ENCODE data around the gene ARHGAP11A. TPM values are rescaled to one million over a fixed set of nuclear protein-coding genes. Genes with fewer than 3 reads are reported as not detected.

The ARHGAP11A gene
- total and polyA plus RNA-seq, 2 of the 8 experiments (the other 6 are each of a cell fraction or from before 2014, with no cell fraction given), result 8.1 to 112 TPM

- Histone ChIP-seq H3K9ac (replicated peaks in 1 of 4; ENCODE audit: extremely low read depth in 1 of 4, low read depth in 3 of 4, low read length in 3 of 4) (no peak overlapping the region), H2BK5ac (ENCODE audit: low read depth, low read length) (no peak overlapping the region), H2BK12ac (ENCODE audit: low read depth, low read length) (no peak overlapping the region), H3K14ac (ENCODE audit: insufficient read length) (no peak overlapping the region), H3K56ac (replicated peaks; ENCODE audit: insufficient read length, low read depth, low read length) (no peak overlapping the region), H4K20me1 (replicated peaks in 1 of 2; ENCODE audit: control insufficient read depth in 1 of 2, insufficient read depth in 2 of 2, low read length in 2 of 2) (no peaks in the 10 kb centered on the region), H2BK15ac (ENCODE audit: low read length) (no peak overlapping the region), H3K4me1 (replicated peaks in 1 of 4; ENCODE audit: control insufficient read depth in 3 of 4, insufficient read depth in 4 of 4, low read length in 3 of 4) (peaks cover 0 to 10% (median under 1%) of the 10 kb centered on the region in 4 experiments; a peak in 2 of 7 replicates), H3K23ac (ENCODE audit: insufficient read length) (no peak overlapping the region), H2BK20ac (ENCODE audit: low read length) (no peak overlapping the region), H4K5ac (ENCODE audit: insufficient read length, low read depth, low read length) (no peak overlapping the region), H3K27ac (ENCODE audit: low read depth, low read length) (no peak overlapping the region), H2AFZ (ENCODE audit: low read length) (no peak overlapping the region), H3K27me3 (replicated peaks in 1 of 4; ENCODE audit: control insufficient read depth in 3 of 4, extremely low read depth in 1 of 4, insufficient read depth in 3 of 4, low read length in 3 of 4) (no peaks in the 10 kb centered on the region), H3K4me3 (ENCODE audit: extremely low read depth in 1 of 4, insufficient read depth in 2 of 4, low read depth in 3 of 4, low read length in 4 of 4) (no peak overlapping the region), H3K79me1 (ENCODE audit: low read depth, low read length) (no peaks in the 10 kb centered on the region), H2BK120ac (replicated peaks; ENCODE audit: low read depth, low read length) (no peak overlapping the region), H3K79me2 (ENCODE audit: control insufficient read depth in 1 of 2, insufficient read depth in 2 of 2, low read length in 2 of 2) (no peaks in the 10 kb centered on the region), H3K9me3 (ENCODE audit: insufficient read depth in 2 of 2, low read depth in 1 of 2, low read length in 1 of 2) (no peaks in the 10 kb centered on the region), H3K4ac (replicated peaks; ENCODE audit: insufficient read length, low read depth, low read length) (no peak overlapping the region), H3K18ac (ENCODE audit: extremely low read depth, low read length) (no peak overlapping the region), H2AK5ac (ENCODE audit: low read depth, low read length) (no peak overlapping the region), H3K36me3 (ENCODE audit: control insufficient read depth in 2 of 4, insufficient read depth in 4 of 4, low read length in 3 of 4) (no peaks in the 10 kb centered on the region), H3K4me2 (ENCODE audit: insufficient read depth in 1 of 2, low read depth in 2 of 2, low read length in 2 of 2) (no peak overlapping the region), H4K8ac (ENCODE audit: extremely low read depth, insufficient read depth, low read length) (no peak overlapping the region), H4K91ac (replicated peaks; ENCODE audit: insufficient read length, low read length) (no peak overlapping the region), H3K23me2 (ENCODE audit: low read depth, low read length) (no peaks in the 10 kb centered on the region; the same call in 1 of the 2 replicates)
- DNase-seq (ENCODE audit: low read depth in 1 of 2, low spot score in 2 of 2) (no peak), FAIRE-seq (no peak)
- ChIA-PET POLR2A (ENCODE audit: partially characterized antibody) (interaction anchor here (1.3 kb wide), 1 partner anchor 9 kb away, joined by 4 read pairs; no protein-coding TSS in a partner anchor), CTCF (ENCODE audit: partially characterized antibody) (interaction anchor here (0.6 to 1.2 kb wide), 3 partner anchors 13 to 322 kb away, joined by 3 to 5 read pairs (median 4); no protein-coding TSS in a partner anchor)
- WGBS, 2 experiments (ENCODE audit: extremely low coverage in 1 of 2, insufficient coverage in 1 of 2, insufficient read length in 1 of 2, insufficient replicate concordance in 2 of 2, low coverage in 1 of 2, low lambda C conversion rate in 2 of 2, missing lambda C conversion rate in 1 of 2), result 64% methylated on average over 6 of the region's 6 CpGs; no CpG with 5 or more reads in 1 of the 2 experiments
- TF ChIP-seq TBP (IDR thresholded peaks at IDR 0.05; ENCODE audit: low read depth, low read length) (no peak), KDM4A (IDR thresholded peaks at IDR 0.05; ENCODE audit: low read depth, low read length, severe bottlenecking) (no peak), TEAD4 (IDR thresholded peaks at IDR 0.05; ENCODE audit: low read depth, low read length) (no peak), KDM1A (IDR thresholded peaks at IDR 0.05; ENCODE audit: borderline replicate concordance, low read length) (no peak), GABPA (IDR thresholded peaks at IDR 0.05; ENCODE audit: borderline replicate concordance, insufficient read depth, low read length) (no peak), JUN (IDR thresholded peaks at IDR 0.05; ENCODE audit: low read depth, low read length) (no peak), HDAC6 (IDR thresholded peaks at IDR 0.05; ENCODE audit: low read depth, low read length) (no peak), MAFK (IDR thresholded peaks at IDR 0.05; ENCODE audit: low read depth, low read length) (no peak), NANOG (IDR thresholded peaks at IDR 0.05; ENCODE audit: insufficient read depth, low read depth, low read length, poor library complexity, severe bottlenecking) (no peak), SIRT6 (IDR thresholded peaks at IDR 0.05; ENCODE audit: low read length) (no peak)
These were observed 60.2 kb downstream of the ARHGAP11A start for GRCh38 chr15:32675466-32675865.
